OCI-LY7 (cell line): Measurements from ENCODE around the gene DNA2. TPM values are rescaled to one million over a fixed set of nuclear protein-coding genes. Genes with fewer than 3 reads are reported as not detected.

Experiments used
- BruUV-seq: library from RNA; stranded (reverse); fragments of 400-500 nt; replicated peaks from 2 replicates; lab custom pipeline; 2021; lab: Mats Ljungman, UMichigan
- CTCF ChIA-PET: fragments of 300-600 bp; sonication (Branson Sonifier 250); formaldehyde crosslinking; loops from one replicate; lab custom pipeline; 2022; ENCODE audit warnings: antibody characterized with exemption; ENCODE audit not compliant: unreplicated experiment; lab: Charles Lee
- POLR2A ChIA-PET: fragments of 300-600 bp; sonication (Branson Sonifier 250); formaldehyde crosslinking; loops from one replicate; lab custom pipeline; 2022; ENCODE audit warnings: antibody characterized with exemption; lab: Charles Lee
- DNase-seq: peaks from one replicate; pipeline ENCODE4 v3.0.0-alpha.2; 2015; ENCODE audit warnings: low spot score
- H2AFZ ChIP-seq: fragments of 200-600 bp; sonication (generic), shearing (Covaris generic); 2 replicates; pipeline ENCODE4 v1.6.1; 2014; ENCODE audit warnings: mild to moderate bottlenecking, antibody characterized with exemption, low read length, moderate library complexity
- H3K27ac ChIP-seq: fragments of 200-600 bp; sonication (generic); 2 replicates; pipeline ENCODE4 v1.5.1; 2014; ENCODE audit warnings: mixed run types, low read depth, mild to moderate bottlenecking, moderate library complexity, low read length, inconsistent platforms; ENCODE audit not compliant: poor library complexity, severe bottlenecking
- H3K36me3 ChIP-seq: fragments of 200-600 bp; sonication (generic); 2 replicates; pipeline ENCODE4 v1.6.1; 2014; ENCODE audit warnings: mild to moderate bottlenecking, antibody characterized with exemption, low read length, moderate library complexity, mixed read lengths; ENCODE audit not compliant: insufficient read depth
- H3K4me1 ChIP-seq: fragments of 200-600 bp; sonication (generic); 2 replicates; pipeline ENCODE4 v1.5.1; 2014; ENCODE audit warnings: mild to moderate bottlenecking, low read length; ENCODE audit not compliant: insufficient read depth, poor library complexity, severe bottlenecking
- H3K4me2 ChIP-seq: fragments of 200-600 bp; sonication (generic); 2 replicates; pipeline ENCODE4 v1.6.1; 2014; ENCODE audit warnings: mild to moderate bottlenecking, low read length
- H3K4me3 ChIP-seq: fragments of 200-600 bp; sonication (generic); 2 replicates; pipeline ENCODE4 v1.5.1; 2014; ENCODE audit warnings: mild to moderate bottlenecking, low read depth, low read length; ENCODE audit not compliant: poor library complexity, severe bottlenecking
- H3K79me2 ChIP-seq: fragments of 200-600 bp; sonication (generic); 2 replicates; pipeline ENCODE4 v1.6.1; 2016; ENCODE audit warnings: low read depth, mild to moderate bottlenecking, low read length, moderate library complexity, mixed read lengths; ENCODE audit not compliant: insufficient read depth
- H3K9me2 ChIP-seq: fragments of 200-600 bp; sonication (generic); 2 replicates; pipeline ENCODE4 v1.6.1; 2016; ENCODE audit warnings: mild to moderate bottlenecking, low read length, mixed read lengths; ENCODE audit not compliant: insufficient read depth
- H3K9me3 ChIP-seq: fragments of 200-600 bp; sonication (generic); 2 replicates; pipeline ENCODE4 v1.6.1; 2014; ENCODE audit warnings: mild to moderate bottlenecking, mixed run types, low read length, mixed read lengths
- H4K20me1 ChIP-seq: fragments of 200-600 bp; sonication (generic); 2 replicates; pipeline ENCODE4 v1.6.1; 2014; ENCODE audit warnings: mild to moderate bottlenecking, antibody characterized with exemption, low read length, moderate library complexity, mixed read lengths; ENCODE audit not compliant: insufficient read depth
- EZH2phosphoT487 ChIP-seq: fragments of 200-600 bp; sonication (generic); IDR thresholded peaks from 2 replicates; pipeline ENCODE4 v1.6.1; 2018; ENCODE audit warnings: low read depth, borderline replicate concordance, mild to moderate bottlenecking, mixed run types, antibody characterized with exemption, low read length, moderate library complexity, mixed read lengths
- intact Hi-C: fragments of 100-400 bp; cut with micrococcal nuclease; formaldehyde crosslinking; loops from one replicate; pipeline ENCODE4 v1.10.0; 2022; ENCODE audit not compliant: unreplicated experiment
- total RNA-seq, 2 experiments: library from RNA; depleted of rRNA in 1 of 2; stranded (reverse); fragments of >200 nt in 1 of 2; shearing (Covaris generic) in 1 of 2; gene quantifications; 2 replicates each; pipeline ENCODE4 v1.2.3, GENCODE V29; 2014 to 2022
- TF ChIP-seq, protein P1 (sequence below): fragments of 200-600 bp; sonication (generic); conservative IDR thresholded peaks from 2 replicates; pipeline ENCODE4 v1.5.1; 2014; ENCODE audit warnings: mild to moderate bottlenecking, antibody characterized with exemption, low read length, moderate library complexity, mixed read lengths

The DNA2 gene
- total RNA-seq, 2 experiments from 2014 or later = 42.1 to 51.2 TPM

DNA sequence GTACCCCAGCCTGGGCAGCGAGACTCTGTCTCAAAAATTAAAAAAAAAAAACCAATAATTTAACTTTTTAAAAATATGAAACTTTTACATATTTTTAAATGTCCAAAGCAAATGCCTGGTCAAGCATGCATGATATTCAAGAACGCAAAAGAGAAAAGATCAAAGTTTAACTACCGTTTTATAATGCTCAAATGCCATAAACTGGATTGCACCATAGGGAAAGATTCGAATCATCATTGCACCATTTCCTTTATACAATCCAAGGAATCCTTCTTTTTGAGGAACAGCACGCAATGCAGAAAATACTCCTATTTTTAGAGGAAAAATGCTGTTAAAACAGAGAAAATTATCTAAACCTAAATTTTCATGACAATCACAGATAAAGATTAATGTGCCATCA lies 34.6 kb upstream of the DNA2 start:
- Histone ChIP-seq H3K4me3 (no peak overlapping the region), H3K4me1 (no peaks in the 10 kb centered on the region), H2AFZ (no peak overlapping the region), H3K27ac (no peak overlapping the region), H3K9me3 (no peaks in the 10 kb centered on the region), H3K4me2 (no peak overlapping the region), H3K79me2 (no peaks in the 10 kb centered on the region), H3K36me3 (no peaks in the 10 kb centered on the region), H4K20me1 (no peaks in the 10 kb centered on the region), H3K9me2 (no peaks in the 10 kb centered on the region)
- intact Hi-C loops = no loop called here
- TF ChIP-seq, protein P1, sequence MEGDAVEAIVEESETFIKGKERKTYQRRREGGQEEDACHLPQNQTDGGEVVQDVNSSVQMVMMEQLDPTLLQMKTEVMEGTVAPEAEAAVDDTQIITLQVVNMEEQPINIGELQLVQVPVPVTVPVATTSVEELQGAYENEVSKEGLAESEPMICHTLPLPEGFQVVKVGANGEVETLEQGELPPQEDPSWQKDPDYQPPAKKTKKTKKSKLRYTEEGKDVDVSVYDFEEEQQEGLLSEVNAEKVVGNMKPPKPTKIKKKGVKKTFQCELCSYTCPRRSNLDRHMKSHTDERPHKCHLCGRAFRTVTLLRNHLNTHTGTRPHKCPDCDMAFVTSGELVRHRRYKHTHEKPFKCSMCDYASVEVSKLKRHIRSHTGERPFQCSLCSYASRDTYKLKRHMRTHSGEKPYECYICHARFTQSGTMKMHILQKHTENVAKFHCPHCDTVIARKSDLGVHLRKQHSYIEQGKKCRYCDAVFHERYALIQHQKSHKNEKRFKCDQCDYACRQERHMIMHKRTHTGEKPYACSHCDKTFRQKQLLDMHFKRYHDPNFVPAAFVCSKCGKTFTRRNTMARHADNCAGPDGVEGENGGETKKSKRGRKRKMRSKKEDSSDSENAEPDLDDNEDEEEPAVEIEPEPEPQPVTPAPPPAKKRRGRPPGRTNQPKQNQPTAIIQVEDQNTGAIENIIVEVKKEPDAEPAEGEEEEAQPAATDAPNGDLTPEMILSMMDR = no peak
- ChIA-PET POLR2A (no interaction called here), CTCF (no interaction called here)
- no peak for DNase-seq
- no TSS peak for BruUV-seq

DNA sequence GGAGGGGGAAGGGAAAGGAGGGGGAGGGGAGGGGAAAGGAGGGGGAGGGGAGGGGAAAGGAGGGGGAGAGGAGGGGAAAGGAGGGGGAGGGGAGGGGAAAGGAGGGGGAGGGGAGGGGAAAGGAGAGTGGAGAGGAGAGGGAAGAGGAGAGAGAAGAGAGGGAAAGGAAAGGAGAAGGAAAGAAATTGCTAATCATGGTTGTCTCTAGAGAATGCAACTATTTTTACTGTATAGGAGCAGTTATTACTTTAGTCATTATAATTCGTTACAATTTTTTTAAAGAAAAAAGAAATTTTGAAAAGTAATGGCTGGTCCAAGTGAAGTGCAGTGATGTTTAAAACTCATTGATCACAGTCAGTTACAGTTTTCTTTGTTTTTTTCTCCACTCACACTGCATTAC lies 31.1 kb upstream of the DNA2 start:
- POLR2A ChIA-PET = no interaction called here
- Histone ChIP-seq H3K4me3 (no peak overlapping the region), H3K4me2 (no peak overlapping the region), H3K9me2 (no peaks in the 10 kb centered on the region), H3K4me1 (no peaks in the 10 kb centered on the region), H3K79me2 (no peaks in the 10 kb centered on the region), H3K9me3 (no peaks in the 10 kb centered on the region), H4K20me1 (no peaks in the 10 kb centered on the region), H2AFZ (no peak overlapping the region), H3K36me3 (0 out of 2 replicates have a peak, but pooled peaks cover 7% of the 10 kb centered on the region), H3K27ac (no peak overlapping the region)
- intact Hi-C loops = no loop called here
- TF ChIP-seq, protein P1 = no peak
- no peak for TF ChIP-seq EZH2phosphoT487
- no TSS peak for BruUV-seq
- CTCF ChIA-PET = no interaction called here
- DNase-seq = no peak

DNA sequence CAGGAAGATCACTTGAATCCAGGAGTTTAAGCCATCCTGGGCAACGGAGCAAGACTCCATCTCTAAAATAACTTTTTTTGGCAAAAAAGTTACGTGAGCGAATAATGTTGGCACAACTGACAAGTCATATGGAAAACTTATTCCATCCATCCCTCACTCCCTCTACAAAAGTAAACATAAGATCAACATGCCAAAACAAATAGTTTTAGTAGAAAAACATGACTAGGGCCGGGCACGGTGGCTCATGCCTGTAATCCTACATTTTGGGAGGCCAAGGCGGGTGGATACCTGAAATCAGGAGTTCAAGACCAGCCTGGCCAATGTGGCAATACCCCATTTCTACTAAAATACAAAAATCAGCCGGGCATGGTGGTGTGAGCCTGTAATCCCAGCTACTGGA lies 29.9 kb upstream of the DNA2 start:
- Histone ChIP-seq H3K9me3 (no peaks in the 10 kb centered on the region), H3K4me3 (no peak overlapping the region), H3K27ac (no peak overlapping the region), H3K36me3 (0 out of 2 replicates have a peak, but pooled peaks cover 7% of the 10 kb centered on the region), H3K4me1 (no peaks in the 10 kb centered on the region), H3K79me2 (no peaks in the 10 kb centered on the region), H4K20me1 (no peaks in the 10 kb centered on the region), H3K9me2 (no peaks in the 10 kb centered on the region), H2AFZ (no peak overlapping the region), H3K4me2 (no peak overlapping the region)
- BruUV-seq = no TSS peak
- no peak for TF ChIP-seq EZH2phosphoT487
- TF ChIP-seq, protein P1 = no peak
- CTCF ChIA-PET = no interaction called here
- POLR2A ChIA-PET = no interaction called here
- no peak for DNase-seq
- intact Hi-C loops = no loop called here
